ENCODE results near the gene STX4. TPM values are rescaled to one million over a fixed set of nuclear protein-coding genes. Genes with fewer than 3 reads are reported as not detected.

Gene STX4
- total and polyA plus RNA-seq, 5 donors: 39.6 to 51.3 (median 45.4) TPM

- WGBS: 88% methylated on average over 19 of the region's 19 CpGs
- H3K27me3 ChIP-seq (ENCODE audit: control insufficient read depth, insufficient read depth): no peaks in the 10 kb centered on the region
- no peak overlapping the region for H3K4me3 ChIP-seq (ENCODE audit: low read length)
- H3K27ac ChIP-seq (ENCODE audit: low read length): no peak overlapping the region
- no peaks in the 10 kb centered on the region for H3K9me3 ChIP-seq (ENCODE audit: control insufficient read depth, low read length)
- no peak for ATAC-seq
- no peaks in the 10 kb centered on the region for H3K4me1 ChIP-seq (ENCODE audit: control insufficient read depth, insufficient read depth, low read length)
- peak in 1 of 3 donors; percentile 33 for DNase-seq
- intact Hi-C loops (cut with DNase I): no loop called here
These were observed 32.5 kb upstream of the STX4 start for GRCh38 chr16:31000671-31001382.

DNA sequence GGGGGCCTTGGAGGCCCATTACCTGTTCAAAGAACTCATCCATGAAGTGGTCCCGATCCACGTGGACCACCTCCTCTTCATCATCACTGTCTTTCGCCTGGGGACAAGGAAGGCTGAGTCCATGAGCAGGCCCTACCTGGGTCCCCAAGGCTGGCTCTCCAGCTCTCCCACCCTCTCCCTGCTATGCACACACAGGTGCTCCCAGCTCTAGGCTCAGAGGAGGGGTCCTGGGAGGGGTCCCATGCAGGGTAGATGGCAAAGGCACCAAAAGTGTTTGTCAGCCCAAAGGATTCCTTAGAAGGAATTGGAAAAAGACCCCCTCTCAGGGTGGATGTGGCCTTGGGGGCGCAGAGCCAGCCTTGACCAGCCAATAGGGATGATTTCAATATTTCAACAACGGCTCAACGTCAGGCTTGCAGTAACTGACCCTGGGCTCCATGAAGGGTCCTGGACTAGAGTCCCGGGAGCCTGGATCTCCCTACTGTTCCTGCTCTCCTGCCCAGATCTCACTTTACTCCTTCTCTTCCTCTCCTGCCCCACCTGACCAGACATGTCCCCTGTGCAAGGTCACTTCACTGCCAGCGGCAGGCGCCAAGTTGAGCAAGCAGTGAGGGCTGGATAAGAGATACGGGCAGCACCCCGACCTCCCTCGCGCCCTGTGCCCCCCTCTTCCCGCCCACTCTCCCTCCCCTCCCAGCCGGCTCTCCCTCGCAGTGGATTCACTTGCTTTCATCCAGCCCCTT lies 31.7 kb upstream of the STX4 start:
- Histone ChIP-seq H3K4me1 (ENCODE audit: control insufficient read depth, insufficient read depth, low read length) (no peaks in the 10 kb centered on the region), H3K27me3 (ENCODE audit: control insufficient read depth, insufficient read depth) (no peaks in the 10 kb centered on the region), H3K4me3 (ENCODE audit: low read length) (no peak overlapping the region), H3K27ac (ENCODE audit: low read length) (no peak overlapping the region), H3K9me3 (ENCODE audit: control insufficient read depth, low read length) (no peaks in the 10 kb centered on the region)
- ATAC-seq: no peak
- intact Hi-C loops (cut with DNase I): no loop called here
- peak in 2 of 3 donors; percentile 58 to 62 for DNase-seq
- 50% methylated on average over 16 of the region's 16 CpGs for WGBS

GRCh38 chr16:31002250-31002700 lies 31.1 kb upstream of the STX4 start:
- ATAC-seq (no peak), DNase-seq (peak in 2 of 3 donors; percentile 24 to 39)
- Histone ChIP-seq H3K9me3 (ENCODE audit: control insufficient read depth, low read length) (no peaks in the 10 kb centered on the region), H3K4me1 (ENCODE audit: control insufficient read depth, insufficient read depth, low read length) (no peaks in the 10 kb centered on the region), H3K27ac (ENCODE audit: low read length) (no peak overlapping the region), H3K4me3 (ENCODE audit: low read length) (no peak overlapping the region), H3K27me3 (ENCODE audit: control insufficient read depth, insufficient read depth) (no peaks in the 10 kb centered on the region)
- intact Hi-C loops (cut with DNase I): no loop called here
- 64% methylated on average over 10 of the region's 10 CpGs for WGBS

DNA sequence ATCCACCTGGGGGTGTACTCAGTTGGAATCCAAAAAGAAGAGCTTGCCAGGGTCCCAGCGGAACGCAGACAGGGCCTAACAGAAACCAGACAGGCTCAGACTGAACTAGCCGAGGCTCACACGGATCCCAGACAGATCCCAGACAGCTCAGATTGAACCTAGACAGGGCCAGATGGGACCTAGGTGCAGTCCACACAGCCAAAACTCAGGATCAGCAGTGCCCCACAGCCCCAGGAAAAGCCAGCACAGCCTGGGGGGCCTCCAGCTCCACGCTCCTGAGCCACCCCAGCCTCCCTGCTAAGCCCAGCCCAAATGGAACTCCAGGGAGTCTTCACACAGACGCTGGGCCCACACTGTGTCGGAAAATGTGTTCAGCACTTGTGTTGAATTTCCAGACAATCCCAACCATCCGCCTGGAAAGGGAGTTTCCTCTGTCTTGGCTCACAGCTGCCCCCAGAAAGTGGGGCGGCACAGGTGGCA lies 30.5 kb upstream of the STX4 start:
- 82% methylated on average over 9 of the region's 9 CpGs for WGBS
- DNase-seq (peak in 2 of 3 donors; percentile 13 to 31), ATAC-seq (no peak)
- H3K27ac ChIP-seq (ENCODE audit: low read length): no peak overlapping the region
- no peaks in the 10 kb centered on the region for H3K9me3 ChIP-seq (ENCODE audit: control insufficient read depth, low read length)
- H3K4me1 ChIP-seq (ENCODE audit: control insufficient read depth, insufficient read depth, low read length): no peaks in the 10 kb centered on the region
- intact Hi-C loops (cut with DNase I): no loop called here
- no peak overlapping the region for H3K4me3 ChIP-seq (ENCODE audit: low read length)
- no peaks in the 10 kb centered on the region for H3K27me3 ChIP-seq (ENCODE audit: control insufficient read depth, insufficient read depth)

- ATAC-seq (no peak), DNase-seq (peak in 1 of 3 donors; percentile 11)
- H3K9me3 ChIP-seq (ENCODE audit: control insufficient read depth, low read length): no peaks in the 10 kb centered on the region
- intact Hi-C loops (cut with DNase I): no loop called here
- H3K4me1 ChIP-seq (ENCODE audit: control insufficient read depth, insufficient read depth, low read length): no peaks in the 10 kb centered on the region
- 88% methylated on average over 6 of the region's 6 CpGs for WGBS
- no peaks in the 10 kb centered on the region for H3K27me3 ChIP-seq (ENCODE audit: control insufficient read depth, insufficient read depth)
- H3K27ac ChIP-seq (ENCODE audit: low read length): no peak overlapping the region
- H3K4me3 ChIP-seq (ENCODE audit: low read length): no peak overlapping the region
These were observed 29.6 kb upstream of the STX4 start for GRCh38 chr16:31003744-31004143.

DNA sequence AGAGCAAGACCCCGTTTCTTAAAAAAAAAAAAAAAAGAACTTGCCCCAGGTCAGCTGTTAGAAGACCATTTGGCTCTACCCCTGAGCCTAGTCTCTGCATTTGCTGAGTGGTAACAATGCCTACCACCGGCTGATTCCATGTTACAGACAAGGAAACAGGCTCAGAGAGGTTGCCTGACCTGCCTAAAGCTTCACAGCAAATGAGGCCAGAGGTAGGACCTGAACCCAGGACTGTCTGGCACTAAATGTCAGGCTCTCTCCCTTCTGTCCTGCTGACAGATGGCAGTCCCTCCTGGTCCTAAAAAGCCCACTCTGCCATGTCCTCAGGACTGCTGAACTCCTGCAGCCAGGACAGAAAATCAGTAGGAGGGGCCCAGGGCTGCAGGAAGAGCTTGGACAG lies 28.7 kb upstream of the STX4 start:
- WGBS: 71% methylated on average over 2 of the region's 2 CpGs
- DNase-seq: no peak
- ATAC-seq: no peak
- Histone ChIP-seq H3K27me3 (ENCODE audit: control insufficient read depth, insufficient read depth) (no peaks in the 10 kb centered on the region), H3K4me3 (ENCODE audit: low read length) (no peak overlapping the region), H3K4me1 (ENCODE audit: control insufficient read depth, insufficient read depth, low read length) (no peaks in the 10 kb centered on the region), H3K9me3 (ENCODE audit: control insufficient read depth, low read length) (no peaks in the 10 kb centered on the region), H3K27ac (ENCODE audit: low read length) (no peak overlapping the region)
- intact Hi-C loops (cut with DNase I): no loop called here

DNA sequence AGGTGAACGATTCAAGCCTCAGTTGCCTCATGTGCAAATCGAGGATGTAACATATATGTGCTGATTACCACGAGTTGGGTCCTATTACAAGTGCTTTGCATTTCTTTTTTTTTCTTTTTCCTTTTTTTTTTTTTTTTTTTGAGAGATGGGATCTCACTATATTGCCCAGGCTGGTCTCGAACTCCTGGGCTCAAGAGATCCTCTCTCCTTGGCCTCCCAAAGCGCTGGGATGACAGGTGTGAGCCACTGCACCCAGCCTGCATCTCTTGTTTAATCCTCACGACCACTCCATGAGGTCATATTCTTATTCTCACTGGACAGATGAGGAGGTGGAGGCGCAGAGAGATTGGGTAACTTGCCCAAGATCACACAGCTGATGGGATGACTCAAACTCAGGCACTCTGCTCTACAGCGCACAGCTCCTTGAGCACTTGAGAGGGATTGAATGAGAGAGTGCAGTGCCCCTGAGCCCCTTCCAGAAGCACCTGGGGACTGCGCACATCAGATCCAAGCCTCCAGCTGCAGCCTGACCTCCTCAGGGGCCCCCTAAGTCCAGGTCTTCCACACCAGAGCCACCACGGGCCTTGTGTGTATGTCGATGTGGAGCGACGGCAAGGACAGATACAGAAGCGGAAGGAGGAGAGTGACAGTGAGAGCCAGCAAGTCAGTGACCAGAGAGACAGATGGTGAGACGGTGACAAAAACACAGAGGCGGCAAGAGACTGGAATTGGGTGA lies 27.8 kb upstream of the STX4 start:
- ATAC-seq: no peak

DNA sequence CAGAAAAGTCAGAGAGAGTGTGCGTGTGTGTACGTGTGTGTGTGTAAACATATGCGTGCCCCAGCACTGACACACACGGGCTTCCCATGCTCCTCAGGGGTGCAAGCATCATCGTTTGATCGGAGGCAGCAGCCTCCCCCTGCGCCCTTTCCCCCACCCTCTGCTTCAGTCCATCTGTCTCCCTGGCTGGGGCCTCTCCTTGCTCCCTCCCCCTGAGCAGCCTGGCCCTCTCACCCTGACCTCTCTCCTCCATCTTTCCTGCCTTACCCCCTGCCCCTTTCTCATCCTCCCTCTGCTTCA lies 27.3 kb upstream of the STX4 start:
- DNase-seq (peak in 2 of 3 donors; percentile 14 to 17), ATAC-seq (no peak)
- no peaks in the 10 kb centered on the region for H3K27me3 ChIP-seq (ENCODE audit: control insufficient read depth, insufficient read depth)
- WGBS: 49% methylated on average over 7 of the region's 7 CpGs
- no peaks in the 10 kb centered on the region for H3K4me1 ChIP-seq (ENCODE audit: control insufficient read depth, insufficient read depth, low read length)
- no peak overlapping the region for H3K27ac ChIP-seq (ENCODE audit: low read length)
- H3K4me3 ChIP-seq (ENCODE audit: low read length): no peak overlapping the region
- no peaks in the 10 kb centered on the region for H3K9me3 ChIP-seq (ENCODE audit: control insufficient read depth, low read length)
- intact Hi-C loops (cut with DNase I): no loop called here

More for the DNA sequence above, 27.8 kb upstream of the STX4 start:
- 64% methylated on average over 16 of the region's 16 CpGs for WGBS
- Histone ChIP-seq H3K4me3 (ENCODE audit: low read length) (no peak overlapping the region), H3K27ac (ENCODE audit: low read length) (no peak overlapping the region), H3K9me3 (ENCODE audit: control insufficient read depth, low read length) (no peaks in the 10 kb centered on the region), H3K4me1 (ENCODE audit: control insufficient read depth, insufficient read depth, low read length) (no peaks in the 10 kb centered on the region), H3K27me3 (ENCODE audit: control insufficient read depth, insufficient read depth) (no peaks in the 10 kb centered on the region)
- peak in 1 of 3 donors; percentile 1 for DNase-seq
- intact Hi-C loops (cut with DNase I): no loop called here

- Histone ChIP-seq H3K27me3 (ENCODE audit: control insufficient read depth, insufficient read depth) (no peaks in the 10 kb centered on the region), H3K4me3 (ENCODE audit: low read length) (no peak overlapping the region), H3K27ac (ENCODE audit: low read length) (no peak overlapping the region), H3K9me3 (ENCODE audit: control insufficient read depth, low read length) (no peaks in the 10 kb centered on the region), H3K4me1 (ENCODE audit: control insufficient read depth, insufficient read depth, low read length) (no peaks in the 10 kb centered on the region)
- ATAC-seq (no peak), DNase-seq (peak in 2 of 3 donors; percentile 22 to 28)
- 93% methylated on average over 8 of the region's 8 CpGs for WGBS
- intact Hi-C loops (cut with DNase I): no loop called here
These were observed 26.8 kb upstream of the STX4 start for GRCh38 chr16:31006589-31006988.

GRCh38 chr16:31007684-31008083 lies 25.7 kb upstream of the STX4 start:
- ATAC-seq (no peak), DNase-seq (peak in 1 of 3 donors; percentile 14)
- H3K4me3 ChIP-seq (ENCODE audit: low read length): no peak overlapping the region
- no peaks in the 10 kb centered on the region for H3K4me1 ChIP-seq (ENCODE audit: control insufficient read depth, insufficient read depth, low read length)
- no peaks in the 10 kb centered on the region for H3K27me3 ChIP-seq (ENCODE audit: control insufficient read depth, insufficient read depth)
- intact Hi-C loops (cut with DNase I): no loop called here
- H3K9me3 ChIP-seq (ENCODE audit: control insufficient read depth, low read length): no peaks in the 10 kb centered on the region
- H3K27ac ChIP-seq (ENCODE audit: low read length): no peak overlapping the region
- 48% methylated on average over 6 of the region's 6 CpGs for WGBS

DNA sequence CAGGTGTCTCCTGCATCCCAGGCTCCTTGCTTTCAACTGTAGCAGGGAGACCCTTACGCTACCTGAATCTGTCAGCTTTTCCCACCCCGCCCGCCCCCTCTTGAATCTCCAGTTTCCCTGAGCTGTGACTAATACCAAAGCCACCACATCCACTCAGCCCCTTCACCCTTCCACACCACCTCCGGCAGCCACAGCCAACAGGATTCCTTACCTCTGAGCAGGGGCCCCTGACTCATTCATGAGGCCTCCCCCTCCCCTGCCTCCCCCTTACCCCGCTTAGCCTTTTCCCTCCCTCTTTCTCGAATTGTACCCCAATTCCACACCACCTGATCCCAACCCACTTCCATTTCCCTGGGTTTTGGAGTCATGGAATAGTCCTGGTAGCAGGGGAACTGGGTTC lies 25.2 kb upstream of the STX4 start:
- intact Hi-C loops (cut with DNase I): no loop called here
- Histone ChIP-seq H3K4me1 (ENCODE audit: control insufficient read depth, insufficient read depth, low read length) (no peaks in the 10 kb centered on the region), H3K27me3 (ENCODE audit: control insufficient read depth, insufficient read depth) (no peaks in the 10 kb centered on the region), H3K4me3 (ENCODE audit: low read length) (no peak overlapping the region), H3K9me3 (ENCODE audit: control insufficient read depth, low read length) (no peaks in the 10 kb centered on the region), H3K27ac (ENCODE audit: low read length) (no peak overlapping the region)
- no peak for ATAC-seq
- WGBS: 72% methylated on average over 6 of the region's 6 CpGs
- DNase-seq: peak in 1 of 3 donors; percentile 9

All from right cardiac atrium (tissue), 5 donors.